ENCODE data around the gene MBP. TPM values are rescaled to one million over a fixed set of nuclear protein-coding genes. Genes with fewer than 3 reads are reported as not detected.

Gene MBP
- total RNA-seq, 6 experiments from 2014 or later = 0.05 to 0.23 (median 0.12) TPM; not detected in 1

GRCh38 chr18:77145364-77145901 is 12.8 kb upstream of the MBP start:
- no peak for TF ChIP-seq CTCF (IDR thresholded peaks at IDR 0.05)
- peaks cover 14% of the 10 kb centered on the region for H3K36me3 Mint-ChIP-seq (ENCODE audit: low read depth)
- peaks cover 31% of the 10 kb centered on the region for H3K9me3 Mint-ChIP-seq
- no peak overlapping the region for H3K4me3 Mint-ChIP-seq
- no peak for DNase-seq
- H3K27ac Mint-ChIP-seq = no peak overlapping the region
- H3K27me3 Mint-ChIP-seq (ENCODE audit: insufficient read depth) = peaks cover 3% of the 10 kb centered on the region
- H3K4me1 Mint-ChIP-seq (ENCODE audit: low read depth) = peaks cover 7% of the 10 kb centered on the region

- TF ChIP-seq CTCF (IDR thresholded peaks at IDR 0.05) = no peak
- H3K9me3 Mint-ChIP-seq = peaks cover 31% of the 10 kb centered on the region
- peaks cover 7% of the 10 kb centered on the region for H3K4me1 Mint-ChIP-seq (ENCODE audit: low read depth)
- peaks cover 14% of the 10 kb centered on the region for H3K36me3 Mint-ChIP-seq (ENCODE audit: low read depth)
- H3K27me3 Mint-ChIP-seq (ENCODE audit: insufficient read depth) = peaks cover 10% of the 10 kb centered on the region
- DNase-seq = no peak
- no peak overlapping the region for H3K4me3 Mint-ChIP-seq
- no peak overlapping the region for H3K27ac Mint-ChIP-seq
Observed at GRCh38 chr18:77144451-77145118, 12.0 kb upstream of the MBP start.

- Mint-ChIP-seq H3K9me3 (peaks cover 31% of the 10 kb centered on the region), H3K4me1 (ENCODE audit: low read depth) (peaks cover 7% of the 10 kb centered on the region), H3K27me3 (ENCODE audit: insufficient read depth) (peaks cover 13% of the 10 kb centered on the region), H3K27ac (no peak overlapping the region), H3K4me3 (no peak overlapping the region), H3K36me3 (ENCODE audit: low read depth) (peaks cover 14% of the 10 kb centered on the region)
- DNase-seq = no peak
- no peak for TF ChIP-seq CTCF (IDR thresholded peaks at IDR 0.05)
Observed at GRCh38 chr18:77144046-77144445, 11.5 kb upstream of the MBP start.

- H3K4me1 Mint-ChIP-seq (ENCODE audit: low read depth) = peaks cover 7% of the 10 kb centered on the region
- peaks cover 14% of the 10 kb centered on the region for H3K36me3 Mint-ChIP-seq (ENCODE audit: low read depth)
- H3K27me3 Mint-ChIP-seq (ENCODE audit: insufficient read depth) = peaks cover 14% of the 10 kb centered on the region
- TF ChIP-seq CTCF (IDR thresholded peaks at IDR 0.05) = no peak
- peaks cover 31% of the 10 kb centered on the region for H3K9me3 Mint-ChIP-seq
- H3K27ac Mint-ChIP-seq = no peak overlapping the region
- DNase-seq = no peak
- no peak overlapping the region for H3K4me3 Mint-ChIP-seq
Observed at GRCh38 chr18:77143196-77143595, 10.6 kb upstream of the MBP start.

GRCh38 chr18:77141401-77142118 is 9.0 kb upstream of the MBP start:
- DNase-seq = no peak
- Mint-ChIP-seq H3K27ac (no peak overlapping the region), H3K9me3 (peaks cover 31% of the 10 kb centered on the region), H3K36me3 (ENCODE audit: low read depth) (peaks cover 14% of the 10 kb centered on the region), H3K4me3 (no peak overlapping the region), H3K27me3 (ENCODE audit: insufficient read depth) (peaks cover 19% of the 10 kb centered on the region), H3K4me1 (ENCODE audit: low read depth) (no peaks in the 10 kb centered on the region)
- TF ChIP-seq CTCF (IDR thresholded peaks at IDR 0.05) = 0 out of 2 replicates have a peak, but pooled peaks have one; percentile 25
